Activated CD8-positive, alpha-beta memory T cell treated with anti-CD3 and anti-CD28 coated beads, Interleukin-2, amount 10 ng/mL, durations not matched to agents 7 days and 5 days (primary cell): Measurements from ENCODE around the gene CCDC73. TPM values are rescaled to one million over a fixed set of nuclear protein-coding genes. Genes with fewer than 3 reads are reported as not detected.

Source experiments
- ATAC-seq: fragments of 150-1000 bp; cut with Tn5 transposase; one replicate; pipeline ENCODE4 v1.10.0; 2021; ENCODE audit warnings: moderate library complexity
- CTCF ChIA-PET: fragments of 350-600 bp; sonication (Branson Sonifier 250); formaldehyde crosslinking; loops from one replicate; lab custom pipeline; 2021; ENCODE audit warnings: antibody characterized with exemption; lab: Charles Lee
- DNase-seq: peaks from one replicate; pipeline ENCODE4 v3.0.0-alpha.2; 2020
- H3K27ac Mint-ChIP-seq: one replicate; pipeline ENCODE4 v1.8.0; 2021; ENCODE audit warnings: mild to moderate bottlenecking, mixed read lengths
- H3K27me3 Mint-ChIP-seq: one replicate; pipeline ENCODE4 v1.8.0; 2021; ENCODE audit warnings: mixed read lengths
- H3K36me3 Mint-ChIP-seq: one replicate; pipeline ENCODE4 v1.8.0; 2021; ENCODE audit warnings: mild to moderate bottlenecking, mixed read lengths
- H3K4me1 Mint-ChIP-seq: one replicate; pipeline ENCODE4 v1.8.0; 2021; ENCODE audit warnings: mixed read lengths
- H3K4me3 Mint-ChIP-seq: one replicate; pipeline ENCODE4 v1.8.0; 2021; ENCODE audit warnings: mild to moderate bottlenecking, moderate library complexity, mixed read lengths
- H3K9me3 Mint-ChIP-seq: one replicate; pipeline ENCODE4 v1.8.0; 2022; ENCODE audit warnings: low read depth, mixed read lengths
- total RNA-seq, 2 experiments: library from RNA; stranded (reverse); gene quantifications; one replicate each; pipeline ENCODE4 v1.2.3, GENCODE V29; 2021

CCDC73 gene
- total RNA-seq, 2 experiments from 2014 or later = 0.47 TPM; not detected in 1

DNA sequence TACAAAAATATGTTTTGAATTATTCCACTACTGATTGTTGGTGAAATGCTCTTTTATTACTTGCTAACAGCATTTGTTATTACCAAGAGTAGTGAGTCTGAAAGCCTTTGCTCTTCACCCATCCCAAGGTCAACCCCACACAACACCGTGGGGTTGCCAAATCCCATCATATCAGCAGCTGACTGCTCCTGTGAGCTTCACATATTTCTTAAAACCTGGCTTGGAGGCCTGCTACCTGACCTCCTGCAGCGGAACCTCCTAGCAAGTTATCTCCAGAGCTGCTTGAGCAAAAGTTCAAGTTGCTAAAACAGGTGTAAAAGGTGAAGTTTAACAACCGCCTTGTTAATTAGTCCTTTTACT, 230.9 kb downstream of the CCDC73 start:
- Mint-ChIP-seq H3K36me3 (no peaks in the 10 kb centered on the region), H3K27me3 (no peaks in the 10 kb centered on the region), H3K9me3 (no peaks in the 10 kb centered on the region), H3K4me3 (no peak overlapping the region), H3K27ac (no peak overlapping the region), H3K4me1 (peaks cover 12% of the 10 kb centered on the region)
- no peak for DNase-seq
- CTCF ChIA-PET = no interaction called here
- ATAC-seq = no peak

DNA sequence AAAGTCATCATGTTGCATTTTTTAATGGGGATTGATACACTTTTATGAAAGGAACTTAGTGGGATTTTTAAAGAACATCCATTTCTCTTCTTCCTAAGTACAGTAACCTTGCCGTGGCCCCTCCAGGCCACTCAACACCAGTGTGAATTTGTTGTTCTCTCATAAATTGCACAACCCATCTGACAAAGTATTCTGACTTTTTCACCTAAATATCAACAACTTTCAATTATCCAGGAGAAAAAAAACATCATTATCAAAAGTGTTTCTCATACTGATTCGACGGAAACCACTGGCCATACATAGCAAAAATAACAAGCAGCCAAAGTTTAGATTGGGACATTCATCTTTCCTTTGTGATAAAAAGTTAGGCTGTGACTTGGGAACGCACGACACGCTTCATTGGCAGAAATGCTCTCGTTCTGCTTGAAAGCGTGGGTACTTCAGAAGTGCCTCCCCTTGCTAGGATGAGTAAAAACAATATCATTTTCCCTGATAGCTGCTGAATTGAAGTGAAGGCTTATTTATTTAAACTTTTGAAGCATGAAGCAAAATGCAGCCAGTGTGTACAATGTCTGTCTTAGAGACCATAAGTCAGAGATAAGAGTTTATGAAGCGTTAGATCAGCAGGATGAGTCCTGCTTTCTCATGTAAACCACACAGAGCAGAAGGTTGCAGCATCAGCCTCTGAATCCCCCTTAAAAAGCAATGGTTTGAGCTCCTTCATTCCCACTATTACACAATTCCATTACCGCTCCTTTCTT, 231.4 kb downstream of the CCDC73 start:
- no peak for ATAC-seq
- H3K27ac Mint-ChIP-seq = no peak overlapping the region
- no peaks in the 10 kb centered on the region for H3K27me3 Mint-ChIP-seq
- CTCF ChIA-PET = no interaction called here
- no peak for DNase-seq
- H3K4me1 Mint-ChIP-seq = peaks cover 12% of the 10 kb centered on the region
- H3K36me3 Mint-ChIP-seq = no peaks in the 10 kb centered on the region
- no peak overlapping the region for H3K4me3 Mint-ChIP-seq
- H3K9me3 Mint-ChIP-seq = no peaks in the 10 kb centered on the region

DNA sequence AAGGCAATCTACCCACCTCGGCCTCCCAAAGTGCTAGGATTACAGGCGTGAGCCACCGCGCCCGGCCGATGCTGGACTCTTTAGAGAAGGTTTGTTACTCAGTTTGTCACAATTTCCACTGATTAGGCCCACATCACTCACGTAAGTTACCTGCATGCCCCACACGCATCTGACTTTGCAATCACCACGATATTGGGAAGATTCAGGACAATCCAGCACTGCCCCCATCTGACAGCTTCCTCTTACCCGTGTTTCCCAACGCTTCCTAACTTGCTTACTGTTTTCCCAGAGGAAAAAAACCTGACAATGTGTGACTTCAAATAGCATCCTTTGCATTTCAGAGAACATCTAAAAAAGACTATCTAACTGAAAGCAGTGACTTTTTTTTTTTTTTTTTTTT, 232.6 kb downstream of the CCDC73 start:
- Mint-ChIP-seq H3K27me3 (no peaks in the 10 kb centered on the region), H3K4me1 (peaks cover 7% of the 10 kb centered on the region), H3K36me3 (no peaks in the 10 kb centered on the region), H3K4me3 (no peak overlapping the region), H3K9me3 (no peaks in the 10 kb centered on the region), H3K27ac (no peak overlapping the region)
- ATAC-seq = no peak
- CTCF ChIA-PET = no interaction called here
- no peak for DNase-seq

GRCh38 chr11:32555895-32556294, 238.6 kb downstream of the CCDC73 start:
- Mint-ChIP-seq H3K27ac (no peak overlapping the region), H3K36me3 (no peaks in the 10 kb centered on the region), H3K27me3 (peaks cover 3% of the 10 kb centered on the region), H3K9me3 (no peaks in the 10 kb centered on the region), H3K4me1 (no peaks in the 10 kb centered on the region), H3K4me3 (no peak overlapping the region)
- CTCF ChIA-PET = no interaction called here
- ATAC-seq = no peak
- no peak for DNase-seq

- DNase-seq (no peak), ATAC-seq (no peak)
- Mint-ChIP-seq H3K36me3 (no peaks in the 10 kb centered on the region), H3K27ac (no peak overlapping the region), H3K4me3 (no peak overlapping the region), H3K9me3 (no peaks in the 10 kb centered on the region), H3K4me1 (no peaks in the 10 kb centered on the region), H3K27me3 (peaks cover 6% of the 10 kb centered on the region)
- CTCF ChIA-PET = no interaction called here
These were observed 239.4 kb downstream of the CCDC73 start for GRCh38 chr11:32555091-32555490.

Other genes with a start within 250 kb of the CCDC73 start
- gene EIF3M, start 210.8 kb downstream of the CCDC73 start, total RNA-seq = 100 to 1,000 TPM; 233 to 301 TPM
- gene PRRG4, start 35.3 kb upstream of the CCDC73 start, total RNA-seq = 1 to 10 TPM in 1 of 2 experiments, under 1 TPM in 1; 0.55 to 1.9 TPM
- 10 to 100 TPM in 1 of 2 experiments, 1 to 10 TPM in 1; 8.0 to 11.6 TPM for gene QSER1, start 98.1 kb upstream of the CCDC73 start, total RNA-seq
- 1 to 10 TPM; 1.6 to 2.3 TPM for gene DEPDC7, start 221.2 kb upstream of the CCDC73 start, total RNA-seq
- 10 to 100 TPM; 19.1 to 20.9 TPM for gene TCP11L1, start 244.9 kb upstream of the CCDC73 start, total RNA-seq